LNCaP clone FGC (cell line): ENCODE data around the gene BMP5.
A peak's percentile ranks its signal among the peaks of the same experiment; 100 is the strongest.

ENCODE experiments used
- DNase-seq: peaks from one replicate; pipeline ENCODE4 v3.0.0-alpha.2; 2011; ENCODE audit warnings: low read depth
- H3K4me3 ChIP-seq: 2 replicates; pipeline ENCODE4 v1.5.1; 2011; ENCODE audit warnings: mild to moderate bottlenecking, low read depth, low read length, control low read depth
- CTCF ChIP-seq: IDR thresholded peaks from 2 replicates; pipeline ENCODE4 v1.5.1; 2012; ENCODE audit warnings: mild to moderate bottlenecking; ENCODE audit not compliant: control insufficient read depth, insufficient read depth; ENCODE audit errors: extremely low read depth

BMP5 gene

DNA sequence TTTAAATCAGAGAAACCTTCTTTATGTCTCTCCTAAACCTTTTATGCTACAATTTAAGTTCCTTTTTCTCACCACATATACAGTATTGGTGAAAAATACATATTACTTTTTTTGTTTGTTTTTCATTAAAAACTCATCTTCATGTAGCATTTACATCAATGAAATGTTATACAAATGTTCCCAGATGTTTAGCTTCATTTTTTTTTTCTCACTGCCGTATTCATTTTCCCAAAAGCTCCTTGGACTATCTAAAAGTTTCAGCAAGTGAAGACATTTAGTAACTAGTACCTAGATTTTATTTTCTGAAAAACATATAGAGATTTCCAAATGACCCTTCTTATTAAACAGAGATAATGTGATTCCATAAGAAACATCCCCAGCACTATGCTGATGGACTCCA lies 128.9 kb downstream of the BMP5 start:
- no peak overlapping the region for H3K4me3 ChIP-seq
- TF ChIP-seq CTCF, result no peak
- DNase-seq, result no peak

DNA sequence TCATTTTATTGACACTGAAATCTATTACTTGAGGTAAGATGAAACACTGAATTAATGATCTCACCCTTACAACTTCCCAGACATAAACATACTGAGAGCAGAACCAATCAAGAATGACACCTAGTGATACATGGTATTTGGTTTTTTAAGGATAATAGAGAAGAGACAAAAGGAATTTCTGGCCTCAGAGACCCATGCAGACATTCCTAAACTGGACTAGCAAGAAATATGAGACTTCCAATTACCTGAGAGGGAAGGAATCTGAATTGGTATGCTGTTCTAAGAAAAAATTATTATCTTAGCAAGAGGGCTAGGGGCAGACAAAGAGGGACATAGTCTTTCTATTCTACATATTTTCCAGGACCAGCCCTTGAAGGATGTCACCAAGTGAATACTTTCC lies 141.1 kb downstream of the BMP5 start:
- H3K4me3 ChIP-seq, result no peak overlapping the region
- no peak for DNase-seq
- no peak for TF ChIP-seq CTCF

DNA sequence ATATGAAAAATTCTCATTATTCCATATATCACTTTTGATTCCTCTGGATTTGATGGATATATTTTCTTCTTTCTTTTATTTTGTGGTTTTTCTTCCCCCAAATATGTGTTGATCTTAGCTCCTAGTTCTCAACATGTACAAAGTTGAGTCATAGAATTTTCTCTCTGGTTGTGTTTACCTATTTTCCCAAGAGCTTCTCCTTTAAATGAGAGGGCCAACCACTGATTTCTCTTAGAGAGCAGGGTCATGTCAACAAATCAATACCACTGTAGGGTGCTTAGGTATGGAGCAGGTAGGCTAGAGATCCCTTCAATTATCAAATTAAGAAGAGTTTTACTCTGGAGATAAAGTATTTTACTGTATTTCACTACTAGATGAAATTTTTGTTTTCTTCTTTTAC lies 145.7 kb downstream of the BMP5 start:
- TF ChIP-seq CTCF, result no peak
- DNase-seq, result no peak
- H3K4me3 ChIP-seq, result no peak overlapping the region

DNA sequence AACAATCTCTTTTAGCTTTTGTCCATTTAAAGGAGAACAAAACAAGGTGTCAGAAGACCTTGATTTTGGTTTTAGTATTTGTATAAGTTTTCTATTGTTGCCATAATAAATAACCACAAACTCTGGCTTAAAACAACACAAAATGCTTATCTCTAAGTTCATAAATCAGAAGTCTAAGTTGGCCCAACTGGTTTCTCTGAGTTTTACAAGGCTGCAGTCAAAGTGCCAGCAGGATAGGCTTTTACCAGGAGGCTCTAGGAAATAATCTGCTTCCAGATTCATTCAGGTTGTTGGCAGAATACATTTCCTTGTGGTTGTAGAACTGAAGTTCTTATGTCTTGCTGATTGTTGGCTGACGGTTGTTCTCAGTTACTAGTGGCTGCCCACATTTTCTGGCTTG lies 149.2 kb downstream of the BMP5 start:
- H3K4me3 ChIP-seq, result no peak overlapping the region
- peak; percentile 35 for DNase-seq
- TF ChIP-seq CTCF, result no peak

DNA sequence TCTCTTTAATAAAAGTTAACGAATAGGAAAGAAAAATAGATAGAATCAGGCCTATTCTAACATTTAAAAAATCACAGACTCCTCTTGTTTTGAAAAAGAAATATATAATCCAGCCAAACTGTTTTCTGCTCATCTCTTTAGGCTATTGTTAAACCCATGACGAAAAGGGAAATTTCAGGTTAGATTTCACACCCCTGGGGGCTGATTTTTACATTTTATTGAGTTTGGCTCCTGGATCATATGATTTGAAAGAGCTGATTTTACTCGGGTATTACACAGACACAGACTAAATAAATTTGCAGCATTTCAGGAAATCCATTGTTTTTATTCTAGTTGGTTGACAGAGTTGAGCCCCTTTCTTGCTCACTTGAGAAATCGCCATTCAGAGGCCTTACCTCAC lies 160.6 kb downstream of the BMP5 start:
- TF ChIP-seq CTCF, result no peak
- H3K4me3 ChIP-seq, result no peak overlapping the region
- DNase-seq, result no peak

- no peak for DNase-seq
Measured at GRCh38 chr6:55713436-55713835, 162.0 kb downstream of the BMP5 start.

More at GRCh38 chr6:55713436-55713835, 162.0 kb downstream of the BMP5 start:
- no peak overlapping the region for H3K4me3 ChIP-seq
- TF ChIP-seq CTCF, result no peak
